HUES64 (cell line): Measurements from ENCODE around the gene WASF2.

Experiments
- H3K27ac ChIP-seq: 2 replicates; pipeline ENCODE4 v1.7.0; 2013; ENCODE audit warnings: low read depth, low read length, inconsistent platforms
- H3K27me3 ChIP-seq: 2 replicates; pipeline ENCODE4 v1.6.1; 2013; ENCODE audit warnings: mild to moderate bottlenecking, low read length; ENCODE audit not compliant: insufficient read depth
- H3K36me3 ChIP-seq: 2 replicates; pipeline ENCODE4 v1.6.1; 2013; ENCODE audit warnings: mild to moderate bottlenecking, low read length; ENCODE audit not compliant: insufficient read depth
- H3K4me1 ChIP-seq: 2 replicates; pipeline ENCODE4 v1.6.1; 2013; ENCODE audit warnings: mild to moderate bottlenecking, low read length, moderate library complexity; ENCODE audit not compliant: insufficient read depth
- H3K4me3 ChIP-seq: 2 replicates; pipeline ENCODE4 v1.5.1; 2013; ENCODE audit warnings: mild to moderate bottlenecking, low read length, moderate library complexity
- H3K9ac ChIP-seq: 2 replicates; pipeline ENCODE4 v1.6.1; 2013; ENCODE audit warnings: mild to moderate bottlenecking, low read depth, low read length
- H3K9me3 ChIP-seq: 2 replicates; pipeline ENCODE4 v1.6.1; 2013; ENCODE audit warnings: low read depth, low read length; ENCODE audit not compliant: insufficient read depth
- WGBS: fragments of 150-250, 120-280 bp; methylation state at CpG from one replicate; pipeline ENCODE4 v1.1.7; 2013; ENCODE audit warnings: missing lambda C conversion rate; 5-methylcytosine and 5-hydroxymethylcytosine counted together

Gene WASF2

DNA sequence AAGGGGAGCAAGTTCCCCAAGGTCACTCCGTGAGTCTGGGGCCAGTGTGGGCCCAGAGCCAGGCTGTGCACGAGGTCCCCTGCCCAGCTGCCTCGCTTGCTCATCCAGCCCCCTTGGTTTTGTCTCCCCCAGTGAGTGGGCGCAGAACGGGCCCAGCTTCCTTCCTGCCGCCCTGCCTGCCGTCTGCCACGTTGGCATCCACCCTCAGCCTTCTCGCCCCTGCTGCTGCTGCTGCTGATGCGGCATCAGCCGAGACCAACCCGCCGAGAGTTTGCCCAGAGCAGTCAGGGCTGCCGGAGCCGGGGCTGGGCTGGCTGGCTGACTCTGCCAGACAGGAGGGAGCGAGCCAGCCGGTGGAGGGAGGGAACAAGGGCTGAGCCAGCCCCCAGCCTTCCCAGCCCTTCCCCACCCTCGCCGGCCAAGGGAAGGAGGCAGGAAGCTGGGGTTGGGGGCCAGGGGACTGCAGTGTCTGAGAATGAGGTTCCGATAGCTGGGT, 31.4 kb upstream of the WASF2 start:
- no peaks in the 10 kb centered on the region for H3K9me3 ChIP-seq
- no peak overlapping the region for H3K4me3 ChIP-seq
- H3K4me1 ChIP-seq: peaks cover 39% of the 10 kb centered on the region
- H3K27ac ChIP-seq: no peak overlapping the region
- 90% methylated on average over 20 of the region's 20 CpGs for WGBS
- no peak overlapping the region for H3K9ac ChIP-seq
- H3K36me3 ChIP-seq: no peaks in the 10 kb centered on the region
- no peaks in the 10 kb centered on the region for H3K27me3 ChIP-seq

DNA sequence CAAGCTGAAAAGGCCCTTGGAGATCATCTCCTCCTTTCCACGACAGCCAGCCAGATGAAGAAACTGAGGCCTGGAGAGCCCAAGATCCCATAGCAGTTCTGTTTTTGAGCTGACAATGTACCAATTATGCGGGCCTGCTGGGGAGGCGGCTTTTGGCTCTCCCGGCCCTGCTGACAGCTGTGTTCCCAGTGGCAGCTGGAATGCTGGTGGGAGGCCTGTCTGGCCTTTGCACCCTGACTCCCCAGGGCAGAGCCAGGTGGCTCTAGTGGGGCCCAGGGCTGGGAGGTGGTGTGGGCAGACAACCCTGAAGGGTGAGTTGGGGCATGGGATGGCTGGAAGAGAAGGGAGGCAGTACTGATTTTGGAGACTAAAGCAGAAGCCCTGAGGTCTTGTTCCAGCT, 30.7 kb upstream of the WASF2 start:
- H3K9ac ChIP-seq: no peak overlapping the region
- WGBS: 75% methylated on average over 4 of the region's 4 CpGs

DNA sequence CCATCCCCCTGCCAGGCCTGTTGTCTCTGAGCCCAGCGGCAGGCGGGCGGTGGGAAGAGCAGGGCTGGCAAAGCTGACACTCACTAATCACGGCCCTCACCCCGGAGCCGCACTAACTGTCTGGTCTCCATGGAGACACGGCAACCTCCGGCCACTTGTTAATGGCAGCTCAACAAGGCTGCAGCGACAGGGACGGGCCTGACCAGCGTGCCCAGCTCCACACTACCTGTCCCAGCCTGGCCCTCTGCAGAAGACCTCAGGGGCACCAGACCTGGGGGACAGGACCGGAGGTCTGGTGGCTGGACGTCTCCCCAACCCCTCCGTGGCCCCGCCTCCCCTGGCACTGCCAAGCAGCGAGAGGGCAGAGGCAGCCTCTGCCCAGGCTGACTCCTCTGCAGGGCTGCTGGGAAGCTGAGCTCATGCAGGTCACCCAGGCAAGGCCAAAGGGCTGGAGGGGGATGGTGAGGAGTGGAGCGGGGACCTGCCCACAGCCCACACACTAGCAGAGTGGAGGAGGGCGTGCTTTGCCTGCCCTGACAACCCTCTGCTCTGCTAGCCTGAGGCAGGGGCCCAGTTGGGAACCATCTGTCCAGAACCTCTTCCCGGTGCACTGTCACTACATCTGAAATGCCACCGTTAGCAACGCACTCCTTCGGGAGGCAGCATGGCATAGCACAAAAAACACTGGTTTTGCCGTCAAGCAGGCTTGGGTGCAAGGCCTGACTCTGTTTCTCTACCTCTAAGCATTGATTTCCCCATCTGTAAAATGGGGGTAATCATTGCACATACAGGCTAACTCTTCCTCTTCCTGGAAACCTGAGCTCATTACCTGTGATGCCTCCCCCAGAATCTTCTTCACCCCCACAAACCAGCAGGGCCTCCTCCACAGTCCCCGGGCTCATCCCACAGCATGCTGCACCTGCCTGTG, 29.6 kb upstream of the WASF2 start:
- 55% methylated on average over 24 of the region's 24 CpGs for WGBS
- no peak overlapping the region for H3K27ac ChIP-seq
- H3K9me3 ChIP-seq: no peaks in the 10 kb centered on the region
- H3K4me1 ChIP-seq: peaks cover 27% of the 10 kb centered on the region
- no peaks in the 10 kb centered on the region for H3K27me3 ChIP-seq
- no peak overlapping the region for H3K4me3 ChIP-seq
- no peaks in the 10 kb centered on the region for H3K36me3 ChIP-seq
- H3K9ac ChIP-seq: no peak overlapping the region

More for the DNA sequence above, 30.7 kb upstream of the WASF2 start:
- H3K36me3 ChIP-seq: no peaks in the 10 kb centered on the region
- H3K27ac ChIP-seq: no peak overlapping the region
- H3K27me3 ChIP-seq: no peaks in the 10 kb centered on the region
- no peak overlapping the region for H3K4me3 ChIP-seq
- peaks cover 34% of the 10 kb centered on the region for H3K4me1 ChIP-seq
- no peaks in the 10 kb centered on the region for H3K9me3 ChIP-seq

DNA sequence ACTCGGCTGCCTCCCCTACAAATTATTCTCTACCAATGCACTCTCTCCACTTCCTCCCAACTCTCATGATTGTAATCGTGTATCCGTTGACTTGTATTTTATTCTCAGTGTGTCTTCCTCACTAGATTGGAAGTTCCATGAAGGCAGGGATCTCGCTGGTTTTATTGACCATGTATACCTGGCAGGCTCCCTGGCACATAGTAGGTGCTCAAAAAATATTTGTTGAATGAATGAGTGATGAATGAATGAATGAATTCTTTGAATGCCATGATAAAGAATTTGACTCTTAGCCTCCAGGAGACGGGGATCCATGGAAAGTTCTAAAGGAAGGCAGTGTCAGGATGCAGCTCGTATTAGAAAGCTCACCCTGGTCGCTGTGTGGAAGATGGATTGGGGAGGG, 28.8 kb upstream of the WASF2 start:
- WGBS: 75% methylated on average over 7 of the region's 7 CpGs
- H3K4me3 ChIP-seq: no peak overlapping the region
- peaks cover 27% of the 10 kb centered on the region for H3K4me1 ChIP-seq
- no peaks in the 10 kb centered on the region for H3K9me3 ChIP-seq
- no peaks in the 10 kb centered on the region for H3K27me3 ChIP-seq
- no peaks in the 10 kb centered on the region for H3K36me3 ChIP-seq
- no peak overlapping the region for H3K9ac ChIP-seq
- H3K27ac ChIP-seq: no peak overlapping the region

DNA sequence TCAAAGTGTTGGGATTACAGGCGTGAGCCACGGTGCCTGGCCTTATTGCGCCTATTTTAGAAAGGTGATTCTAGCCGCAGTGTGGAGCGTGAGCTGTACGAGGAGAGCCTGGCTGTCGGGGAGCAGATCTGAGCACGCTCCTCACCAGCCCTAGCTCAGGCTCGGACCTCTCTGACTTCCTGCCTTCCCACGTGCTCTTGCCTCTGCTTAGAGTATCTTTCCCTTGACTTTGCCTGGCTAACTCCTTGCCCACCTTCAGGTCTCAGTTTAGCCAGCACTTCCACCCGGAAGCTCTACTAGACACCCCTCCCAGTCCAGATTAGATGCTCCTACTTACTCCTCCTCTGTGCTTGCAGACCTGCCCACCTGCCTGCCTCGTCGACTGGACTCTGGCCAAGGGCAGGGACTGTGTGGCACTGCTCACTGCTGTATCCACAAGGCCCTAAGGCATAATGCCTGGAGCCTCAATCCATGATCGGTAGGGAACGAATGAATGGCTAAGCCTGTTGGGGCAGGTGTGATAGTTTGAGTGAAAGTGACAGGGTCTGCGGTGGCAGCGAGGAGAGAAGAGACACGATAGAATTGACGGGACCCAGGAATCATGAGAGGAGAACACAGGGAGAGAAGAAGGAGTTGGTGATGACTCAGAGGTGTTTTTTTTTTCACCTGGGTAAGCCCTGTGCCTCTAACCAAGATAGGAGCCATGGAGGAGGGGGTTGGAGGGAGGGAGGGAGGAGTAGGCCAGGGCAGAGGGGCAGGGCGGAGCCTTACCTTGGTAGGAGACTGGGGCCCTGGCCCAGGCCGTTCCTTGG, 28.1 kb upstream of the WASF2 start:
- Histone ChIP-seq H3K27me3 (no peaks in the 10 kb centered on the region), H3K4me3 (no peak overlapping the region), H3K9ac (no peak overlapping the region), H3K36me3 (no peaks in the 10 kb centered on the region), H3K9me3 (no peaks in the 10 kb centered on the region), H3K4me1 (peaks cover 21% of the 10 kb centered on the region), H3K27ac (no peak overlapping the region)
- 78% methylated on average over 21 of the region's 21 CpGs for WGBS

DNA sequence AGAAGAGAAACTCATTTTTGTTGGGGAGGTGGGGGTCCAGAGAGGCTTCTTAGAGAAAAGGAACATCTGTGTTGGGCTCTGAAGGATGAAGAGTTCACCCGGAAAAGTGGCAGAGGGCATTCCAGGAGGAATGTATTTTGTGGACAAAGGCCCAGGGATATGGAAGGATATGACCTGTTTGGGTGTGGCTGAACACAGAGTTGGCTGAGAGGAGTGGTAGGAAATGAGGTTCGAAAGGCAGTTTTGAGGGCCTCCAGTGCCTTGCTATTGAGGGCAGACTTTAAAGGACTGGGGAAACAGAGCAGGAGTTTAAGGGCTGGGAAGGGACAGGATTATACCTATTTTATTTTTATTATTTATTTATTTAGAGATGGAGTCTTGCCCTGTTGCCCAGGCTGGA, 27.3 kb upstream of the WASF2 start:
- Histone ChIP-seq H3K4me1 (peaks cover 14% of the 10 kb centered on the region), H3K9ac (no peak overlapping the region), H3K9me3 (no peaks in the 10 kb centered on the region), H3K27me3 (no peaks in the 10 kb centered on the region), H3K4me3 (no peak overlapping the region), H3K36me3 (no peaks in the 10 kb centered on the region), H3K27ac (no peak overlapping the region)
- 91% methylated on average over 2 of the region's 2 CpGs for WGBS

DNA sequence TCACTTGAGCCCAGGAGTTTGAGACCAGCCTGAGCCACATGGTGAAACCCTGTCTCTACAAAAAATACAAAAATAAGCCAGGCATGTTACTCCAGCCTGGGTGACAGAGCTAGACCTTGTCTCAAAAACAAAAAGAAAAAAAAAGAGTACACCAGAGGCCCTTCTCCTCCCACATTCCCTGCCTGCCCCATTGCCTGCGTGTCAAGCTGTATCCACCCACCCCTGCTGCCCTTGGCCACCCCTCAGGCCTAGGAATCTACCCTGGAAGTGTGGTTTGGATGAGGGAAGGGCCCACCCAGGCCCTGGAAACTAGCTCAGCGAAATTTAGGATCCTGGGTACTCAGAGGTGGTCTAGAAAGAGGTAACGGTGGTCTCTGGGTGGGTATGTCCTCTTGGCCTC, 25.7 kb upstream of the WASF2 start:
- peaks cover 14% of the 10 kb centered on the region for H3K4me1 ChIP-seq
- 84% methylated on average over 2 of the region's 3 CpGs for WGBS
- H3K9me3 ChIP-seq: no peaks in the 10 kb centered on the region
- no peak overlapping the region for H3K9ac ChIP-seq
- no peak overlapping the region for H3K4me3 ChIP-seq
- H3K27me3 ChIP-seq: no peaks in the 10 kb centered on the region
- H3K36me3 ChIP-seq: no peaks in the 10 kb centered on the region
- H3K27ac ChIP-seq: no peak overlapping the region

DNA sequence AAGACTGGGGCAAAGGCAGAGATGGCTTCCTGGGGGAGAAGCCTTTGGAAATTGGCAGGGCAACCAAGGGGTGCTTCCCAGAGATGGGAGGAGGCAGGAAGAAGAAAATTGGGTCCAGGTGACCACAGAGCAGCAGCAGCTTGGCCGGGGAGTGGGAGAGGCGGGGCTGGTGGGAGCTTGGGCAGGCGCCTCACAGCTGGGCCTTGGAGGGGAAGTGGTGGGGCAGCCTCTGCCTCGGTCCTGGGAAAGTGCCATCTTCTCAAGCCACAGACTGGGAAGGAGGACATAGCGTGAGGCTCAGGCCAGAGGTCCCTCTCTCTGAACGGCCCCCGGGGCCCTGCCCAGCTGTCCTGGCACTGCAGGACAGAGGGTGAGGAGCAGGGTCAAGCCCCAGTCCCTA, 24.0 kb upstream of the WASF2 start:
- H3K4me1 ChIP-seq: peaks cover 10% of the 10 kb centered on the region
- WGBS: 80% methylated on average over 7 of the region's 7 CpGs
- no peaks in the 10 kb centered on the region for H3K27me3 ChIP-seq
- H3K36me3 ChIP-seq: no peaks in the 10 kb centered on the region
- H3K9me3 ChIP-seq: no peaks in the 10 kb centered on the region
- H3K27ac ChIP-seq: no peak overlapping the region
- no peak overlapping the region for H3K4me3 ChIP-seq
- no peak overlapping the region for H3K9ac ChIP-seq

DNA sequence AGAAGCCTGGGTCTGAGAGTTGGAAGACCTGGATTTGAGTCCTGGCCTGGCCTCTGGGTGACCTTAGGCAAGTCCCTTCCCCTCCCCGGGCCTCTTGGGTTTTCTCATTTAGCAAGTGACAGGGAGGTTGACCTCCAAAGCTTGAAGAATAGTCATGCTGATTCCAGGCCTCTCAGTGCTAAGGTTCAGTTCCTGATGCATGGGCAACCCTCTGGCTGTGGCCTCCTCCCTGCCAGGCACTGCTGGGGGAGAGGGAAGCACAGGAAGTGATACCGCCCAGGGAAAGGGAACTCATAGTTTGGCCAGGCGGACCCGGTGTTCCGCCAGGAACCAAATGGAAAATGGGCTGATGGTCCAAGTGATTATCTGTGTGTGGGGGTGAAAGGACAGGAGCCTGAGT, 23.6 kb upstream of the WASF2 start:
- H3K36me3 ChIP-seq: no peaks in the 10 kb centered on the region
- no peak overlapping the region for H3K4me3 ChIP-seq
- no peaks in the 10 kb centered on the region for H3K9me3 ChIP-seq
- 70% methylated on average over 5 of the region's 5 CpGs for WGBS
- H3K9ac ChIP-seq: no peak overlapping the region
- H3K27ac ChIP-seq: no peak overlapping the region
- peaks cover 5% of the 10 kb centered on the region for H3K4me1 ChIP-seq
- no peaks in the 10 kb centered on the region for H3K27me3 ChIP-seq

DNA sequence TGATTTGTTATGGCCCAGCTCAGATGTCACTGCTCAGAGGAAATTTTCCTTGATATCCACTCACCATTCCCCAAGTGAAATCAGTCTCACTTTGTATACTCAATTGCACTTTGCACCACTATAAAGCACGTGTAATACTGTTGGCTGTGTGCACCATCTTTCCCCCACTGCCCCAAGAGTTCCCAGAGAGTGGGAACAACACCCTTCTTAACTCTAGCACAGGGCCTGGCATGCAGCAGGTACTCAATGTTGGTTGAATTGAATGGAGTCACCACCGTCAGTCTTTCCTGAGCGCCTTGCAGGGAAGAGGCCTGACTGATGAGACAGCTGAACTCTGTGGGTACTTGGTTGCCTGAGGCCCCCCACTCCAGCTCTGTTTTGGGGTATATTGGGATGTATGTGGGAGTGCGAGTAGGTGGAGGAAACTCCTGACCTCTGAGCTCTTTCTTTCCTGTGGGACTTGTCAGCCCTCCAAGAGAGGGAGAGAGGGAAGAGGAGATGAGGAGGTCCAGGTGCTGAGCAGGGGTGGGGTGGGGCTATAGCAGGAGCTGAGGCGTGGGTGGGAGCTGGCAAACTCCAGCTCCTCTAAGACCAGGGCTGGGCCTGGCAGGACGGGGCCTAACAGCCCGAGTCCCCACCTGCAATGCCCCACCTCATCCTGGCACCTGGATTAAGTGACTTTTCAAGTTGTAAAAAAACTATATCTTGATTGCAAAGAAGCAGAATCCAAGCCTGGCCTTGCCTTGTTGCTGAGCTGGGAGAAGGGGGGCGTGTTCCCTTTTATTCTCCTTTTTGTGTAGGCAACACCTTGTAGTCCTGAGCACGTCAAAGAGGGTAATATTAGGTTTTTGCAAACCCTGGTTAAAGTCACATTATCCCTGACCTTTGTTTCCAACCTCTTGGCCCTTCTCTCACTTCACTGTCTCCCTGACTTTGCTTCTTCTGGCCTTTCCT, 19.4 kb upstream of the WASF2 start:
- Histone ChIP-seq H3K4me3 (no peak overlapping the region), H3K36me3 (no peaks in the 10 kb centered on the region), H3K4me1 (peaks cover 7% of the 10 kb centered on the region), H3K9me3 (no peaks in the 10 kb centered on the region), H3K27me3 (no peaks in the 10 kb centered on the region), H3K9ac (no peak overlapping the region), H3K27ac (no peak overlapping the region)
- 90% methylated on average over 9 of the region's 9 CpGs for WGBS
